DMS153 treated with DMSO at 0.1 percent for 48 hours (cell line): Measurements from ENCODE around the gene NPHS2.
"Not testable (repeated sequence)": the region's sequence is repeated elsewhere in the genome, so short reads cannot be mapped to it uniquely, and the experiment has no call there.

Source experiments
- DNase-seq: peaks from one replicate; lab custom pipeline; 2025; ENCODE audit not compliant: unreplicated experiment; lab: John Stamatoyannopoulos, UW

The NPHS2 gene

GRCh38 chr1:179547021-179547535 lies 28.7 kb downstream of the NPHS2 start:
- DNase-seq = no peak

GRCh38 chr1:179545321-179545720 lies 30.4 kb downstream of the NPHS2 start:
- no peak for DNase-seq

GRCh38 chr1:179541774-179542173 lies 34.0 kb downstream of the NPHS2 start:
- no peak for DNase-seq

- no peak for DNase-seq
Measured at GRCh38 chr1:179530352-179530751, 45.4 kb downstream of the NPHS2 start.

GRCh38 chr1:179529482-179530195 lies 46.1 kb downstream of the NPHS2 start:
- DNase-seq = no peak

GRCh38 chr1:179518544-179518943 lies 57.2 kb downstream of the NPHS2 start:
- not testable (repeated sequence) for DNase-seq

GRCh38 chr1:179516976-179517705 lies 58.6 kb downstream of the NPHS2 start:
- no peak for DNase-seq

GRCh38 chr1:179510038-179510437 lies 65.7 kb downstream of the NPHS2 start:
- no peak for DNase-seq

- DNase-seq = no peak
Measured at GRCh38 chr1:179509384-179509783, 66.4 kb downstream of the NPHS2 start.

GRCh38 chr1:179506199-179506598 lies 69.5 kb downstream of the NPHS2 start:
- DNase-seq = no peak
